GM21576 (cell line): ENCODE measurements around the gene PRSS36.
"Not testable (repeated sequence)": the region's sequence is repeated elsewhere in the genome, so short reads cannot be mapped to it uniquely, and the experiment has no call there.

Experiments
- ATAC-seq: cut with Tn5 transposase; IDR thresholded peaks from one replicate; pipeline ENCODE4 v1.9.1; 2021; ENCODE audit warnings: mild to moderate bottlenecking, moderate library complexity; ENCODE audit not compliant: unreplicated experiment

Gene PRSS36

GRCh38 chr16:31184888-31185287, 35.0 kb upstream of the PRSS36 start:
- ATAC-seq = no peak

- ATAC-seq = no peak
These were observed 33.9 kb upstream of the PRSS36 start for GRCh38 chr16:31183432-31184428.

GRCh38 chr16:31182391-31182790, 32.5 kb upstream of the PRSS36 start:
- ATAC-seq = no peak

- ATAC-seq = no peak
These were observed 31.4 kb upstream of the PRSS36 start for GRCh38 chr16:31181102-31181830.

GRCh38 chr16:31179747-31180459, 30.0 kb upstream of the PRSS36 start, which contains the start of gene FUS:
TSS of gene FUS (plus strand) at chr16:31180139. CDS start at chr16:31180215, 76 bp downstream.
- ATAC-seq = peak; percentile 49

GRCh38 chr16:31179219-31179746, 29.4 kb upstream of the PRSS36 start:
- ATAC-seq = peak; percentile 6

GRCh38 chr16:31177136-31177535, 27.3 kb upstream of the PRSS36 start:
- no peak for ATAC-seq

- not testable (repeated sequence) for ATAC-seq
These were observed 20.2 kb upstream of the PRSS36 start for GRCh38 chr16:31170048-31170447.

- no peak for ATAC-seq
These were observed 19.0 kb upstream of the PRSS36 start for GRCh38 chr16:31168848-31169247.

GRCh38 chr16:31167315-31167714, 17.4 kb upstream of the PRSS36 start:
- no peak for ATAC-seq

GRCh38 chr16:31157136-31157535, 7.3 kb upstream of the PRSS36 start:
- no peak for ATAC-seq

GRCh38 chr16:31150976-31151375, 1.1 kb upstream of the PRSS36 start:
- not testable (repeated sequence) for ATAC-seq

GRCh38 chr16:31149332-31149731, 534 bp downstream of the PRSS36 start:
- no peak for ATAC-seq

GRCh38 chr16:31148896-31149295, 970 bp downstream of the PRSS36 start:
- ATAC-seq = no peak

GRCh38 chr16:31148281-31148728, 1.6 kb downstream of the PRSS36 start:
- ATAC-seq = no peak

- no peak for ATAC-seq
These were observed 2.3 kb downstream of the PRSS36 start for GRCh38 chr16:31147574-31147973.

GRCh38 chr16:31145398-31145990, 4.4 kb downstream of the PRSS36 start:
- no peak for ATAC-seq

GRCh38 chr16:31144418-31144817, 5.4 kb downstream of the PRSS36 start:
- not testable (repeated sequence) for ATAC-seq

GRCh38 chr16:31143694-31144148, 6.1 kb downstream of the PRSS36 start:
- ATAC-seq = no peak

GRCh38 chr16:31143011-31143693, 6.7 kb downstream of the PRSS36 start:
- no peak for ATAC-seq
